HG03575 (cell line): ENCODE data around the gene TAGLN2.

Source experiments
- ATAC-seq: cut with Tn5 transposase; IDR thresholded peaks from one replicate; pipeline ENCODE4 v1.9.1; 2021; ENCODE audit not compliant: unreplicated experiment, insufficient number of reproducible peaks, low FRiP score; ENCODE audit errors: extremely low read depth

The TAGLN2 gene

DNA sequence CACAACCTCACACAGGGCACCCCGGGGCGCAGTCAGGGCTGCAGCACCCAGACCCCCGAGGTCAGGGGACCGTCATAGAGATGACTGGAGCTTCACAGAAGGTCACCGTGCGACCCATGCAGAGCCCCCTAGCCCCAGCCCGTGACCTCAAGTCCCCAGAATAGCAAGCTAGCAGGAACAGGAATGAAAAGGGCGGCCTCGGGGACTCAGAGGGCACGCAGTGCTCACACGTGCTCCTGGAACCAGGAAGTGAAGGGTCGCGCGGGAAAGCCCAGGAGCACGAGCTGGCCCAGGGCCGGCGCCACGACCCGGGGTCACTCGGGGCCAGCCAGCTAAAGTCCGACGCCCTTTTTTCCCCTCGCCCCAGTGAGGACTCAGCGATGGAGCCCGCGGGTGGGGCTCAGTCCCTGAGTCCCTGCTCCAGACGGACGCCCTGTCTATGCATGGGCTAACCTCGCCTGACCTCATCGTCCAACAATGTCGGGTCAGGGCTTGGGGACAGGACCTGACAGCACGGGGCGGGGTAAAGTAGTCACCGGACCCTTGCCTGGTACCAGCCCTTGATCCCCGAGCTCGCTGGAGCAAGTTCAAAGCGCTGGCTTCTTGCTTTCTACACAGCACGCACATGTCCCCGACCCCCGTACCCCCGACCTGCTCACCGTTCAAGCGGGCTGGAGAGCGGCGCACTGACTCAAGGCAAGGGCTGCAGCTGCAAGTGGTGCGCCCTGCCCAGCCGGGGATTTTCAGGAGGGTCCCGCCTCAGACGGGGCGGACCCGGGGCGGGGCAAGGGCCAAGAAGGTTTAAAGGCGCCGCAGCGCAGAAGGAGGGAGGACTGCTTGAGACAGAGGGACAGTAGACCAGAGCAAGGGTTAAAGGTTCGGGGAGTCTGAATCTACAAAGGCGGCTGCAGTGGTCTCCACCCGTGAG is at the start of gene TAGLN2:
TAGLN2 (minus strand) TSS at position 717 of the 928 bp plus-strand sequence. CDS start 4,998 bp downstream, outside the sequence.
- peak; percentile 27 for ATAC-seq

DNA sequence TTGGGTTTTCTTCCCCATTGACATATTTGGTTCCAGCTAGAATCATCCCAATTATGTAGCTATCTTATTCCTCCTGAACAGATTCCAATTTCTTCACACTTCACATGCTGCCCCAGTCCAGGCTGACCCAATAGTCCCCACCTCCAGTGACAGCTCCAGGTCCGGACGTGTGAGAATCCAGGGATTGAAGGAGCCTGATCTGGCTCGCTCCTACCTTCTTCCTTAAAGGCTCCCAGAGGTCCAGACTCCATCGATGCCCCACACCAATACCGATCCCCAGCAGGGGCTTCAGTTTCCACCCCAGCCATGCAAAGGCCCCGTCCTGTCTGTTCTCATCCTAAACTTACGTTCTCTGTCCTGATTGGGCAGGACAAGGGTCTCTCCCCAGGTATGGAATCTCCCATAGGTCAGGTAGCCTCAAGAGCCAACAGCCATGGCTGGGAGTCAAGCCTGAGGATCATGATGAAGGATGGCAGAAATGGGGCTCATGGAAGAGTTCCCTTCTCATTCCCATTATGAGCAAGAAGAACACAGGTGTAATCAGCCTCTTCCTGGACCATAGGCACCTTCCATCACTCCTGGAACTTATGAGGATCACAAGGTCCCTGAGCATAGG is 49.2 kb upstream of the TAGLN2 start:
- no peak for ATAC-seq

DNA sequence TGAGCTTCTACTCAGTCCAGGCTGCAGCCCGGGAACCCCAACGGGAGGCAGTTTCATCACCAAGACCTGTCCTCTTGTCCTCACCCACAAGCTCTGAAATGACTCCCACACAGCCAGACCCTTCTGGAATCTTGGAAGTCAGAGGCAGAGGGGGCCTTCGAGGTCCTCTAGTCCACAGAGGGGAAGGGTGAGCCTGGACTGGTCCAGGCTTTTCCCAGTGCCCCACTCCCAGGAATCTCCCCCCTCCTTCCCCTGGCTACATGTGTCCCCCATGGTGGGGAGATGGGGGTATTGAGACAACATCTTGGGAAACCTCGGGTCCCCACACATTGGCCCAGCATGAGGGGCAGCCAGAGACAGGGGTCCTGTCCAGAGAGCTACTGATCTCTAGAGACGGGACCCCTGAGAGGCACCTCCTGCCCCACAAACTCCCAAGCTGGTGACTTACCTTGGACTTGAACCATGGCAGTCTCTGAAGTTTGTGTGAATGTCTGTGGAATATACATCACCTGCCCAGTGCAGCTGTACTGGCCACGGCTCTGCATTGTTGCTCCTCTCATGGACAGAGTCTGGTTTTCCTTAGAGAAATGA is 48.1 kb upstream of the TAGLN2 start:
- no peak for ATAC-seq

DNA sequence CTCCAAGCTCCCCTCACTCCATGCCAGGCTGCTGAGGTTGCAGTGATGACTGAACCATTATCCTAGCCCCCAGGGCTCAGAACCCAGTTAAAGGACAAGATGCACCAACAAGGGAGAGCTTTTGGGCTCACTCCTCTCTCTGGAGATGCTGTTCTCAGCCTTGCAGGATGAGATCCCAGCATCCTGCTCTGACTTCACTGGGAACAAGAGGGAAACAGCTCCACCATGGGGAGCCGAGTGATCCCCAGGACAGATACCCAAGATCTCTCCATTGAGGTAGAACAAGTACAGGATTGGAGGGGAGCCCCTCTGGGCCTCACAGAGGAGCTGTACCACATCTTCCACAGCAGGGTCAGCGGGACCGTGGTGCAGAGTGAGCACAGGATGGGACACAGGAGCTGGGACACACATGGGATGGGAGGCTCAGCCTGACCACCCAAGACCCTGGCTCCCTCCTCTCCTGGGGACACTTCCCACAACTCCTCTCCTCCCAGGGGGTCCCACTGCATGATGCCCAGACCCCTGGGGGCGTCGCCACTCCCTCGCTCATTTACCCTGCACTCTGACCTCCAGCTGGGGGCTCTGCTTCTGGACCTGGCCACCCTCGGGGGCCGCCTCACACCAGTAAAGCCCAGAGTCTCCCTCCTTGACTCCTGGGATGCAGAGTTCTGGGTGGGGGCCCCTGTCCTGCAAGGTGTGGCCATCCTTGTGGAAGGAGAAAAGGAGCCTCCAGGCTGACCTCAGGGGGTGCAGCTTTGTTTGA is 47.3 kb upstream of the TAGLN2 start:
- no peak for ATAC-seq

DNA sequence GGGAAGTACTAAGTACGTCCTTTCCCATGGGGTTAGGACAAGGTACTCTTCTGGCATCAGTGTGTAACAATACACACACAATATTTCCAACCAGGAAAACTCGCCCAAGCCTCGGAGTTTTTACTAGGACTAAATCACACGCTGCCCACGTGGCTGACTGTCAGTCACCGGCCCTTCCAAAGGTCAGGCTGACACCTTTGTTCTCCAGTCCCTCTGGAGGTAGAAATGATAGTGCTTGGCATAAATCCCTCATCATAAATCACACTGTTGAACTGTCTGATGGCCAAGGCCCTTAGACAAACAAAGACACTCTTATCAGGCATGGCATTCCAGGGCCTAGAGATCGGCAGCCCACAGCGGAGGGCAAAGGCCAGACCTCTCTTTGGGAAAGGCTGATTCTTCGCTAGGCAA is 45.6 kb upstream of the TAGLN2 start:
- ATAC-seq, result no peak

DNA sequence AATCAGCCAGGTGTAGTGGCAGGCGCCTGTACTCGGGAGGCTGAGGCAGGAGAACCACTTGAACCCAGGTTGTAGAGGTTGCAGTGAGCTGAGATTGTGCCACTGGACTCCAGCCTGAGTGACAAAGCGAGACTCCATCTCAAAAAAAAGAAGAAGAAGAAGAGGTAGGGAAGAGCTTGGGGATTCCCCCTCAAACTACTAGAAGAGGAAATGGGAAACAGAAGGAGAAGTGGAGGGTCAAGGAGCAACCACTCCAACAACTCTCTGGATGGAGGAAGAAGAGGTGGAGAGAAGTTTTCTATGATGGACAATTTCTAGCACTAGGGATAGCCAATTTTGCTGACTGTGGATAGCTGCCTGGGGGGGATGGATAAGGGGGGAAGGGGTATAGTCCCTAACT is 43.6 kb upstream of the TAGLN2 start:
- no peak for ATAC-seq

DNA sequence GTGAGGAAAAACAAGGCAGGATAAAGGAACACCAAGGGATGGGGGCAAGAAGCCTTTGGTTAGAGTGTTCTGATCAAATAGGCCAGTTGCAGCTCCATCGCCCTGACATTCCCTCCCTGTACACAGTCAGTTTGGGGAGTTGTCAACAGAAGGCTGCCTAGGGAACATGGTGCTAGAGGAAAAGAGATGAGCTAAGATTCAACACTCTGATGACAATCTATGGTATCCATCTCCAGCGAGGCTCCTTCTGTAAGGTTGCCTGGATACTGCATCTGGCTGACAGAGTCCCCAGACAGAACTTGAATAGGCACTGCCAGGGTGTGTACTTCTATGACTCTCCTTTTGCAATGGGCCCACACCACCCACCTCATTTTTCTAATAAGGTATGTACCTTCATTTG is 40.0 kb upstream of the TAGLN2 start:
- ATAC-seq, result no peak

DNA sequence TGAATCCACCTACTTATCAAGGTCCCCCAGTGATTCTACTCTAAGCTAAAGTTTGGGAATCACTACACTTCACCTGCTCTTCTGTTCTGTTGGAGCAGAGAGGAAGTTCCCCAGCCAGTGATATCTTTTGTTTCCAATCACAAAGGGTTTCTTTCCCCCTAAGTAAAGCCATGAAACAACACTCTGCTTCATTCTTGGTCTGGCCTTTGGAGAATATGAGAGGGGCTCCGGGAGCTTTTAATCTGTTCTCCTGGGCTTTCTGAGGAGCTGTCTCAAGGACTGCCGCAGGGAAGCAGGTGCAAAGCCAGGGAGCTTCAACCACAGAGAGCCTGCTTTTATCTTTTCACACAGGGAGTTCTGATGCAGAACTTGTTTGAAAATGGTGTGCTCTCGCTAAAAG is 38.8 kb upstream of the TAGLN2 start:
- no peak for ATAC-seq

DNA sequence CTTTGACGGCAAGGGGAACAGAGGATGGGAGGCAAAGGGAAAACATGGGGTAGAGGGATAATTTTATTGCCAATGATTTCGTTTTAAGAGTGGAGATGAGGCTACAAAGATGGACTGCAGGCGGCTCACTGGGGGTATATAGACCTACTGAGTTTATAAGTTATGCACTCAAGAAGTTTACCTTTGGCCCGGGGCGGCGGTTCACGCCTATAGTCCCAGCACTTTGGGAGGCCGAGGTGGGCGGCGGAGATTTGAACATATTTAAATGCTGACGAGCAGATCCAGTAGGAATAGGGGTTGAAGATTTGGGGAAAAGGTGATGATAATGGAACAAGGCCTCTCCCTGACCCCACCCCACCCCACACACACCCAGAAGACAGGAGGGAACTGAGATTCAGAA is 36.9 kb upstream of the TAGLN2 start:
- no peak for ATAC-seq

DNA sequence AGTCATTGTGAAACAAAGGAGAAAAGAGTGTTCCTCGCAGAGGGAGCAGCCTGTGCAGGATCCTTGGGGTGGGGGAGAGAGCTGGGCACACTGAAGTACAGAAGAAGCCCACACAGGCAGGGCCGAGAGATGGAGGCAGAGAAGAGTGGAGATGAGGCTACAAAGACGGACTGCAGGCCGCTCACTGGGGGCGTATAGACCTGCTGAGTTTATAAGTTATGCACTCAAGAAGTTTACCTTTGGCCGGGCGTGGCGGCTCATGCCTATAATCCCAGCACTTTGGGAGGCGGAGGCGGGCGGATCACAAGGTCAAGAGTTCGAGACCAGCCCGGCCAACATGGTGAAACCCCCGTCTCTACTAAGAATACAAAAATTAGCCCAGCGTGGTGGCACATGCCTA is 36.3 kb upstream of the TAGLN2 start:
- no peak for ATAC-seq

DNA sequence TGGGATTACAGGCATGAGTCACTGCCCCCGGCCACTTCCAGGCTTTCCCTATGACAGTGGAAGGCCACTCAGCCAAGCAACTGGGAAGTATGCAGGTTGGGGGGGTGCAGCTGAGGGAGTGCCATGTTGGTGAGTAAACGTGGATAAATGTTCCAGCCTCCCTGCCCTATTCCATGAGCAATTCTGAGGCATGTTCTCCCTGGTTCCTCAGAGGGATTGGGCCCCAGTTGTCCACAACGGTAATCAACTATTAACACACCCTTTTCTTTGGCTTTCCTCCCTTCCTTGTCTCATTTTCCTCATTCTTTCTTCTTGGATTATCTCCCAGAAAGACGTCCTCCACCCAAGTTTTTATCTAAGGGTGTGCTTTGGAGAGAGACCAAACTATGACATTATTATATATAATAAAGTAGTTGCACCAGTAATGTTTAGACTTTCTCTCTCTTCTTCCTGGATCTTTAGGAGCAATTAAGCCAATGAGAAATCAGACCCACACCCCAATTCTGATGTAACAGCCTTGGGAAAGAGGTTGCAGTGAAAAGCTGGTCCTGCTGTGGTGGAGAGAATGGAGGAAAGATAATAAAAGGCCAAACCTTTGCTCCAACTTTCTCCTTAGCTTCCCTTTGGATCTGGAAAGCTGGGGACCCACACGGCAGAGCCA is 35.5 kb upstream of the TAGLN2 start:
- ATAC-seq, result no peak

DNA sequence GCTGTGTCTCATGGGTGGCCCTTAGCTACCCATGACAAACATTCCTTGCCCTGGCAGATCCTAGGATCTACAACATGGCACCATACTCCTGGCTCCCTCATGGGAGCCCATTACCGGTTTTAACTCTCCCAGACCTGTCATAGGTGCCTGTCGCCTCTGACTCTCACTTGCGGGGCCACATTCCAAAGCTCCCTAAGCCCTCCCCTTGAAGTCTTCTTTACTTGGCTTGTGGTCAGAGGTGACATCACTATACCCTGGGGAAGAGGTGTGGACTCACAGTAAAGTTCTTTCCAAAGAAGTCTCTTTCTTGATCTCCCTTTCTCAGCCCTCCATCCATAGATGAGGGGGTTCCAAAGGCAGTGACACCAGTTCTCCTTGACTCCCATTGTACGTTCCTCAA is 34.1 kb upstream of the TAGLN2 start:
- no peak for ATAC-seq

DNA sequence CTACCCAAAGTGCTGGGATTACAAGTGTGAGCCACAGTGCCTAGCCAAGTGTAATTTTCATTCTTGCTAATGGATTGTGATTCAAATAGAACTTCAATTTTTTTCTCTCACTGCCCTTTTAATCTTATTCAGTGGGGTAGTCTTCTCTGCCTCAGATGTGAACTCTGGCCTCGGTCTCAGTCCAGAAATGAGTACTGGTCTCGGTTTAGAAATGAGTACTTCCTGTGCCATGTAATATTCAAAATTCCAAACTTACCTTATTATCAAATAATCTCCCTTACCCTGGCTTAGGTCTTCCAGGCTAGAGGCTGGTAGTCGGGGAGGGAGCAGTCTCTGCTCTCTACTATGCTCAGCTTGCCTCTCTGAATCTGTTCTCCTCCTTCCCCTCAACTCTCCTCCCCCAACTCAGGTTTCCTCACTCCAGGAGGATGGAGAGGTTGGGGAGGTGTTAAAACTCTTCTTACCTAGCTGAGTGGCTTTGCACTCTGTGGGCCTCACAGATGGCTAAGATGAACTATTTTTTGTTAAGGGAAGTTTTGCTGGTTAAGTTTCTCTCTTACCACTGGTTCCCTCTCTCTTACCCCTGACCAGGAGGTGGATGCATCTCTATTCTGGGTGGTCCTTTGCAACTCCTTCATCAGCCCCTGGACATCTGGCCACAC is 33.5 kb upstream of the TAGLN2 start:
- no peak for ATAC-seq

DNA sequence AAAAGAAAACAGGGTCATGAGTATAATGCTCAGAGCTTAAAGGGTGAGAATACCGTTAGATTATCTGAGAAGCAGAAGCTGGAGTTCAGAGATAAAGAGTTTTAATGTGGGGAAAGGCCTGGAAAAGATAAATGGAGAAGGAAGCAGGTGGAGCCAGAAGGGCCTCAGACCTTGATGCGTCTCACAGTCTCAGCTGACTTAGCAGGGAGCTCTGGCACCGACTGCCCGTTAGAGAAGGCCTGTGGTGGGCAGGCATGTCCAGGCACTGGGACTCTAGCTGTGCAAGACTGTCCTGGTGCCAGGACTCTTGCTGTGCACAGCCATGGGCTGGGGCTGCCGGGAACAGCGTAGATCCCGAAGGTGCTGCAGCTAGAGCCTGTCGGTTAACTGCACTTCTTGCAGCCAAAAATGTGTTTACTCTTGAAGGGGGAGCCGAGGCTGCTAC is 32.5 kb upstream of the TAGLN2 start:
- no peak for ATAC-seq

DNA sequence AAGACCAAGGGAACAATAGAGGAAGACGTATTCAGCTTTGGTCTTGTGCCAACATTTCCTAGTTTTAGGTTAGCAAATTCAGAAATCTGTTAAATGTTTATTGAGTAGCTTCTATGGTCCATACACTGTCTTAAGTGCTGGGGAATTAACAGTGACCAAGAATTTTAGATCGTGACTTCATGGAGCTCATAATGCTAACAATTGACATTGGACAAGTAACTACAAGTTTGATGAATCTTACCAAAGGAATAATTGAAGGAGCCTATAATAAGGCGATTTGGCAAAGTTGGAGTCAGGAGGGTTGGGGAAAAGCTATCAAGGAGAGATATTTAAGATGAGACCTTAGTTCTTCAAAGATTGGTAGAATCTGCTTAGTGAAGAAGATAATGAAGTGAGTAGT is 30.1 kb upstream of the TAGLN2 start:
- ATAC-seq, result no peak

DNA sequence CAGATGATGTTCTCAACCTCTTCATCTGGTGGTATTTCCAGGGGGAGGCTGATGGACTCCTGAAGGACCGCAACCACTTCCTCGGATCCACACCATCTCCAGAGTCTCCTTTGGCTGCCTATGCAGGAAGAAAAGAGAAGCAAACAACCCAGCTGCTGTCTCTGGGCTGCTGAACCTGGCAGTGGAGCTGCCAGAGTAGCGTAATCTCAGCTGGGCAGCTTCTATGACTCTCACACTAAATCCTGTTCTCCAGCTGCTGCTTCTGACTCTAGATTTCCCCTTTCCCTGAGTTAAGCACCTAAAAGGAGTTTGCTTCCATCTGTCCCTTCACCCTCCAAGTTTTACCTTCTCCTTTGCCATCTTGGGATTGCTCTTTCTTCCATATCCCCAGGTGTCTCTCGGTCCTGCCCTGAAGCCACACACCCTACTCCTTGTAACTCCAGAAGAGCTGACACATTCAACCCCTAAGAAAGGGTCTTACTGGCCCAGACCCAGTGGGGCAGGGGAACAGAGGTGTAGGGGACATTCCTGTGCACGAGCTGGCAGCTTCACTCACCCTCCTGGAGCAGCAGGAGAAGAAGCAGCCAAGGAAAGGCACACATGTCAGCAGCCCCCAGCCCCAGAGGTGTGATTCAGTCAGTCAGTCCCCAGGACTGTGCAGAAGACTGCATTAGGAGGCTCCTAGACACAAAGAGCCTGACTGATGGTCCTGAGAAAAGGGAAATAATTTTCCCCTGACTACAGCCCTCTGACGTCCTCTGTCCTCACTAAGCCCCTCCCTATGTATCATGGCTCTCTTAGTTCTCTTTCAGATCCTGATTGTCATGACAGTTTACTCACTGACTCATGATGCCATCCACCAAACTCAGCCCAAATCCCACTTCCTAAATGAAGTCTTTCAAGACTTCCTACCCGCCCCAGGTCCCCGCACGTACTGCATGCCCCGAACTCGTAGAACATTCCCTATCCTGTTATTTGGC is 28.5 kb upstream of the TAGLN2 start, which contains the start of gene SLAMF9:
SLAMF9 (minus strand) TSS at position 702 of the 980 bp plus-strand sequence; CDS start at position 602, 100 bp downstream.
- no peak for ATAC-seq

DNA sequence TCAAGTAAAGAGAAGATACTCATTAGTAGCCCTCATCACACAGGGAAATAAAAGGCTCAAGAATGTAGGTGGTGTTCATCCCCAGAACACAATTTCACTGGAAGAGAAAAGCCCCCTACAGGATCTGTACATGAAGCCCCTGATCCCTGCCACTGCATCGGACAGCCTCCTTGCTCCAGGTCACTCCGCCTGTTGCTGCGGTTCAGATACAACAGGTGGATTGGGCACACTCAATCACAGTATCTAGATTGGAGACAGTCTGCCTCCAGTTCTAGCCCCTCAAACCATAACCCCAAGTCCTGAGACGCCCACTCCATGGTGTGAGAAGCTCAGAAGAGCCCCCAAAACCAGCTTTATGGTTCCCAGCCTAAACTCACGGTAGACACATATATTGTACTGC is 27.6 kb upstream of the TAGLN2 start:
- ATAC-seq, result no peak
